ENCODE results near the gene TNFAIP6.
"Not testable (repeated sequence)": the region's sequence is repeated elsewhere in the genome, so short reads cannot be mapped to it uniquely, and the experiment has no call there.

The TNFAIP6 gene, protein sequence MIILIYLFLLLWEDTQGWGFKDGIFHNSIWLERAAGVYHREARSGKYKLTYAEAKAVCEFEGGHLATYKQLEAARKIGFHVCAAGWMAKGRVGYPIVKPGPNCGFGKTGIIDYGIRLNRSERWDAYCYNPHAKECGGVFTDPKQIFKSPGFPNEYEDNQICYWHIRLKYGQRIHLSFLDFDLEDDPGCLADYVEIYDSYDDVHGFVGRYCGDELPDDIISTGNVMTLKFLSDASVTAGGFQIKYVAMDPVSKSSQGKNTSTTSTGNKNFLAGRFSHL

GRCh38 chr2:151357359-151357758 is at the start of gene TNFAIP6:
Gene TNFAIP6, plus strand, starts transcription at chr2:151357592. Its CDS starts 75 bp downstream, at chr2:151357667.
- TF ChIP-seq JUND (IDR thresholded peaks at IDR 0.05; ENCODE audit: low read depth) = no peak
- no peak for DNase-seq (ENCODE audit: low read depth in 1 of 2, low spot score in 1 of 2)
- in situ Hi-C loops (cut with HindIII; ENCODE audit: low pct_unique_long_range_greater_than_20kb, low sequenced_read_pairs) = no loop called here

DNA sequence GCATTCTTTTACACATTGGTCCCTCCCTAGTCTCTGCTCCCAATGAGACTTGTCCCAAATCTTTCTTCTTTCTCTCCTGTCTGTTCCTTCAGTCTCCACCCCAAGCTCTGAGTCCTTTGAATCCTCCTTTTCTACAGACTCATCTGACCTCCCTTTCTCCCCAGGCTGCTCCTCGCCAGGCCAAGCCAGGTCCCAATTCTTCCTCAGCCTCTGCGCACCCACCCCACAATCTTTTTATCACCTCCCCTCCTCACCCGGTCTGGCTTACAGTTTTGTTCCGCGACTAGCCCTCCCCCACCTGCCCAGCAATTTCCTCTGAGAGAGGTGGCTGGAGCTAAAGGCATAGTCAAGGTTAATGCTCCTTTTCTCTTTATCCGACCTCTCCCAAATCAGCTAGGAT is 47.1 kb upstream of the TNFAIP6 start:
- DNase-seq (ENCODE audit: low read depth in 1 of 2, low spot score in 1 of 2); in situ Hi-C loops (cut with HindIII; ENCODE audit: low pct_unique_long_range_greater_than_20kb, low sequenced_read_pairs): not testable (repeated sequence)

DNA sequence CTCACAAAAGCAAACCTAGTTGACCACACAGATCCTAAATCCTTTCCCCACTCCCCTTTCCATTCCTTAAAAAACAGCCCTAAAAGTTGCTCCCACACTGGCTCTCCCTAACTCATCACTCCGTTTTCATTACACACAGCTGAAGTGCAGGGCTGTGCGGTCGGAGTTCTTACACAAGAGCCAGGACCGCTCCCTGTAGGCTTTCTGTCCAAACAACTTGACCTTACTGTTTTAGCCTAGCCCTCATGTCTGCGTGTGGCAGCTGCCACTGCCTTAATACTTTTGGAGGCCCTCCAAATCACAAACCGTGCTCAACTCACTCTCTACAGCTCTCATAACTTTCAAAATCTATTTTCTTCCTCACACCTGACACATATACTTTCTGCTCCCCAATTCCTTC is 45.0 kb upstream of the TNFAIP6 start:
- DNase-seq (ENCODE audit: low read depth in 1 of 2, low spot score in 1 of 2); in situ Hi-C loops (cut with HindIII; ENCODE audit: low pct_unique_long_range_greater_than_20kb, low sequenced_read_pairs): not testable (repeated sequence)

DNA sequence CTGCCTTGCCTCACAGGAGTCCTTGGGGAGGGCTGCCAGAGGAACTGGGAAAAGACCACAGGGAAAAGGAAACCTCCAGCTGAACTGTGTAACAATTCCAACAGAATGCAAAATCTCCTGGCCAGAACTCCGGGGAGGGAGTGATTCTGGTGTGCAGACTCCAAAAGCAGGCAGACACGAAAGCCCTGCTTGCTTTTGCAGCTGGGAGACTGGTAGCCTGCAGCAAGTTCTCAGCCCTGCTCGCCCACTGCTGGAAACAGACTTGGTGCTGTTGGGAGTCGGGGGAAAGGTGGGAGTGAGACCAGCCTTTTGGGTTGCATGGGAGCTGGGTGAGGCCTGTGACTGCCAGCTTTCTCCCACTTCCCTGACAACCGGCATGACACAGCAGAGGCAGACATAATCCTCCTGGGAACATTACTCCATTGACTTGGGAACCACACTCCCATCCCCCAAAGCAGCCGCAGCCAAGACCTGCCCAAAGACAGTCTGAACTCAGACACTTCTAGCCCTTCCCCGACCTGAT is 42.0 kb upstream of the TNFAIP6 start:
- TF ChIP-seq JUND (IDR thresholded peaks at IDR 0.05; ENCODE audit: low read depth) = no peak
- in situ Hi-C loops (cut with HindIII; ENCODE audit: low pct_unique_long_range_greater_than_20kb, low sequenced_read_pairs) = no loop called here
- no peak for DNase-seq (ENCODE audit: low read depth in 1 of 2, low spot score in 1 of 2)

DNA sequence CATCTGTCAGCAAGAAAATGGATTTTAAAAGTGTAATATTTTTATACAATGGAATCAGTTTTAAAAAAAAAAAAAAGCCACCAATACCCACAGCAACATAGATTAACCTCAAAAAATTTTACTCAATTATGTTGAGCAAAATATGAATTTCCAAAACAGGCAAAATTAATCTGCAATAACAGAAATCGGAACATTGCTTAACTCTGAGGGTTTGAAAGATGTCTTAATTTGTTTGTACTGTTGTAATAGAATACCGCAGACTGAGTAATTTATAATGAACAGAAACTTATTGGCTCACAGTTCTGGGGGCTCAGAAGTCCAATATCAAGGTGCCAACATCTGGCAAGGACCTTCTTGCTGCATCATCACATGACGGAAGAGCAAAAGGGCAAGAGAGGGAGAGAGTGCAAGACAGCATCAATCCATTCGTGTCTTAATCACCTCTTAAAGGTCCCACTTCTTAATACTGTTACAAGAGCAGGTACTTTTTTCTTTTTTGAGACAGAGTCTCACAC is 31.8 kb upstream of the TNFAIP6 start:
- no peak for DNase-seq (ENCODE audit: low read depth in 1 of 2, low spot score in 1 of 2)
- in situ Hi-C loops (cut with HindIII; ENCODE audit: low pct_unique_long_range_greater_than_20kb, low sequenced_read_pairs) = no loop called here
- TF ChIP-seq JUND (IDR thresholded peaks at IDR 0.05; ENCODE audit: low read depth) = no peak

GRCh38 chr2:151326554-151326953 is 30.8 kb upstream of the TNFAIP6 start:
- in situ Hi-C loops (cut with HindIII; ENCODE audit: low pct_unique_long_range_greater_than_20kb, low sequenced_read_pairs) = no loop called here
- DNase-seq (ENCODE audit: low read depth in 1 of 2, low spot score in 1 of 2) = no peak
- TF ChIP-seq JUND (IDR thresholded peaks at IDR 0.05; ENCODE audit: low read depth) = no peak

DNA sequence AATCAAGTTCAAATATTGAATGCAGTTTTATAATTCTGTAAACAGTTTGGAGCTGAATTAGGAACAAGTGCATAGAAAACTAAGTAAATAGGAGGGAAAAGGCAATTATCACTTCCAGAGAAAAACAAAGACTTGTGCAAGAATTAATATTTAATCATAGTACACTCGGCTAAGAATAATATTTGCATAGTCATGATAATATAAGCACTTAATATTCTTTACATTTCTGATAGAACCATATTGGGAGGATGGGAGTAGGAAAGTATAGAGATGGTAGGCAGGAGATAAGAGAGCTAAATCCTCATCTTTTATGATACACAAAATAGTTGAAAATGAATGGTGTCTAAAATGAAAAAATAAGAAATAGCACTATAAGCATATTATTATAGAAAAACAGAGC is 27.4 kb upstream of the TNFAIP6 start:
- TF ChIP-seq JUND (IDR thresholded peaks at IDR 0.05; ENCODE audit: low read depth) = no peak
- in situ Hi-C loops (cut with HindIII; ENCODE audit: low pct_unique_long_range_greater_than_20kb, low sequenced_read_pairs) = no loop called here
- no peak for DNase-seq (ENCODE audit: low read depth in 1 of 2, low spot score in 1 of 2)

DNA sequence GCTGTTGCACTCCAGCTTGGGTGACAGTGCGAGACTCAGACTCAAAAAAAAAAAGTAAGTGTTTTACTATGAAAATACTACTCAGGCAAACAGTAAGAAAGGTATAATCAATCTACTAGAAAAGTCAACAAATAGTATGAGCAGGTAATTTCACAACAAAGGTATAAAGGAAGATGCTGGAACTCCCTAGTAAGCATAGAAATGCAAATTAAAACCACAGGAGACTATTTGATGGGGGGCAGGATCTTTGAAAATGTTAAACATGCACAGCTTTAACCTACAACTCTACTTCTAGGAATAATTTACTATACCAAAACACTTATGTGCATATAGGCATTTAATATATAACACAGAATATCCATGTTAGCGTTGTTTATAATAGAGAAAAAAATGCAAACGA is 24.3 kb upstream of the TNFAIP6 start:
- no peak for DNase-seq (ENCODE audit: low read depth in 1 of 2, low spot score in 1 of 2)
- no peak for TF ChIP-seq JUND (IDR thresholded peaks at IDR 0.05; ENCODE audit: low read depth)
- in situ Hi-C loops (cut with HindIII; ENCODE audit: low pct_unique_long_range_greater_than_20kb, low sequenced_read_pairs) = no loop called here

DNA sequence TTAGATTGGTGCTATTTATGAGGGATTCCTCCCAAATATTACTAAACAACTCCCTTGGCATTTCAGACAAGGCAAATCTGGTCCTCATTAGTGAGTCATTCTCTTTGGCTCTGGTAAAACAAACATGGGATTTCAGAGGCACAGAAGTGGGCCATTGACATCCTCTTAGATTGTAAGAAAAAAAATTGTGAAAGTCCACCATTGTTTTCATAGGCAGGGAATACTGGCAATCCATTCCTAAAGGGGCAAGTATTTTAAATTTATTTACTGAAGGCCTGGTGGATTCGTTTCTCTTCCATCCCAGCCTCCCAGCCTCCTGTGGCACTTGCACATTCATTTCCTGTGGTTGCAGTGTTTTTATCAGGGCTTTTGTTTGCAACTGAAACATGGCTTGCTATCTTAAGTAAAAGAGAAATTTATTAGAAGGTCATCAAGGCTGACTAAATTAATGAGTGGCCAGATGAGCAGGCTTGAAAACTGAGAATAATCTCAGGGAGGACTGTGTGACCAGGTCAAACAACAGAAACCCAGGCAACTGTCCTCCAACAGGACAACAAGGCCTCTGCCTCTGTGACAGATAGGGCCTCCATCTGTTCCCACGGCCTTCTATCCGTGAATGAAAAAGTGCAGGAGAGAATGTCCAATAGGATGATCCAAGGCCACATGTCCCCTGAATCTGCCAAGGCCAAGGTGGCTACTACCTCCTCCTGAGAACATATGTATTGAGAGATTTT is 23.1 kb upstream of the TNFAIP6 start:
- DNase-seq (ENCODE audit: low read depth in 1 of 2, low spot score in 1 of 2) = no peak
- no peak for TF ChIP-seq JUND (IDR thresholded peaks at IDR 0.05; ENCODE audit: low read depth)
- in situ Hi-C loops (cut with HindIII; ENCODE audit: low pct_unique_long_range_greater_than_20kb, low sequenced_read_pairs) = no loop called here

DNA sequence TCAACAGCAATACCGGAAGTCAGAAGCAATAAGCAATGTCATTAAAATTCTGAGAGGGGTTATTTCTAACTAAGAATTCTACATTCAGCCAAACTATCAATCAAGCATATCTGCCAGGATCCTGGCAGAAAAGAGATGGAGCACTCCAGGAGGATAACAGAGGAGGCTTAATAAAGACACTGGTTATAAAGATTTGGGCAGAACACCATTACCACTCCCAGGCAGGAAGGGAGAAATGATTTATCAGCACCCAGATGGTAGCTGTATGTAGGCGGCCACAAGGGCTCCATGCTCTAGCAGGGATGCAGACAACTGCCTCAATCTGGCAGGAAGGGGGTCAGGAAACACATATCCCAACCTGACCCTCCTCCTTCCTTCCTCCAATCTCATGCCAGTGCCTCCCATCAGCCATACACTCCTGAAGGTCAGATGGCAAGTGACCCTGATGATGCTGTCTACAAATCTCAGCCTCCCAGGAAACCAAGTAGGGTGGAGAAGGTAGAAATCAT is 20.5 kb upstream of the TNFAIP6 start:
- no peak for DNase-seq (ENCODE audit: low read depth in 1 of 2, low spot score in 1 of 2)
- in situ Hi-C loops (cut with HindIII; ENCODE audit: low pct_unique_long_range_greater_than_20kb, low sequenced_read_pairs) = no loop called here
- TF ChIP-seq JUND (IDR thresholded peaks at IDR 0.05; ENCODE audit: low read depth) = no peak

GRCh38 chr2:151337643-151338042 is 19.7 kb upstream of the TNFAIP6 start:
- in situ Hi-C loops (cut with HindIII; ENCODE audit: low pct_unique_long_range_greater_than_20kb, low sequenced_read_pairs) = no loop called here
- TF ChIP-seq JUND (IDR thresholded peaks at IDR 0.05; ENCODE audit: low read depth) = no peak
- DNase-seq (ENCODE audit: low read depth in 1 of 2, low spot score in 1 of 2) = no peak

GRCh38 chr2:151338115-151338514 is 19.3 kb upstream of the TNFAIP6 start:
- TF ChIP-seq JUND (IDR thresholded peaks at IDR 0.05; ENCODE audit: low read depth) = no peak
- DNase-seq (ENCODE audit: low read depth in 1 of 2, low spot score in 1 of 2) = no peak
- in situ Hi-C loops (cut with HindIII; ENCODE audit: low pct_unique_long_range_greater_than_20kb, low sequenced_read_pairs) = no loop called here

DNA sequence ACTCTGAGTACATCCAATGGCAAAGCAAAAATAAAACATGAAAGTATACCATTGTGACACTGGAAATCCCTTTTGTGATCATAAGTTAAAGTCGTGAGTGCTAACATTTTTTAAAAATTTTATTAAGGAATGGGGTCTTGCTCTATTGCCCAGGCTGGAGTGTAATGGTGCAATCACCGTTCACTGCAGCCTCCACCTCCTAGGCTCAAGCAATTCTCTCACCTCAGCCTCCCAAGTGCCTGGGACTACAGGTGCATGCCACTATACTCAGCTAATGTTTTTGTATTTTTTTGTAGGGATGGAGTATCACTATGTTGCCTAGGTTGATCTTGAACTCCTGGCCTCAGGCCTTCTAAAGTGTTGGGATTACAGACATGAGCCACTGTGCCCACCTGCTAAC is 14.3 kb upstream of the TNFAIP6 start:
- TF ChIP-seq JUND (IDR thresholded peaks at IDR 0.05; ENCODE audit: low read depth) = no peak
- DNase-seq (ENCODE audit: low read depth in 1 of 2, low spot score in 1 of 2) = no peak
- in situ Hi-C loops (cut with HindIII; ENCODE audit: low pct_unique_long_range_greater_than_20kb, low sequenced_read_pairs) = no loop called here

DNA sequence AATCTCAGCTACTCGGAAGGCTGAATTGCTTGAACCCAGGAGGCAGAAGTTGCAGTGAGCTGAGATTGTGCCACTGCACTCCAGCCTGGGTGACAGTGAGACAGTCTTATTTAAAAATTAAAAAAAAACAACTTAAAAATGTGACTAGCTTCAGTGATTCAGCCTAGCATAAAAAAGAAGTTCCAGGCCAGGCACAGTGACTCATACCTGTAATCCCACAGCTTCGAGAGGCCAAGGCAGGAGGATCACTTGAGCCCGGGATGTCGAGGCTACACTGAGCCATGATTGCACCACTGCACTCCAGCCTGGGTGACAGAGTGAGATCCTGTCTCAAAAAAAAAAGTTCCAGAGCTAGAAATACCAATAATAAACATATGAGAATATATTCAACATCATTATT is 13.2 kb upstream of the TNFAIP6 start:
- in situ Hi-C loops (cut with HindIII; ENCODE audit: low pct_unique_long_range_greater_than_20kb, low sequenced_read_pairs) = not testable (repeated sequence)

More for the DNA sequence above, 13.2 kb upstream of the TNFAIP6 start:
- not testable (repeated sequence) for DNase-seq (ENCODE audit: low read depth in 1 of 2, low spot score in 1 of 2)

Measured in T47D (cell line).